GF-D8 (cell line): ENCODE measurements around the gene TNF.
A peak's percentile ranks its signal among the peaks of the same experiment; 100 is the strongest.
"Not testable (repeated sequence)": the region's sequence is repeated elsewhere in the genome, so short reads cannot be mapped to it uniquely, and the experiment has no call there.

Experiments used
- DNase-seq: peaks from one replicate; lab custom pipeline; 2025; lab: John Stamatoyannopoulos, UW

The TNF gene

DNA sequence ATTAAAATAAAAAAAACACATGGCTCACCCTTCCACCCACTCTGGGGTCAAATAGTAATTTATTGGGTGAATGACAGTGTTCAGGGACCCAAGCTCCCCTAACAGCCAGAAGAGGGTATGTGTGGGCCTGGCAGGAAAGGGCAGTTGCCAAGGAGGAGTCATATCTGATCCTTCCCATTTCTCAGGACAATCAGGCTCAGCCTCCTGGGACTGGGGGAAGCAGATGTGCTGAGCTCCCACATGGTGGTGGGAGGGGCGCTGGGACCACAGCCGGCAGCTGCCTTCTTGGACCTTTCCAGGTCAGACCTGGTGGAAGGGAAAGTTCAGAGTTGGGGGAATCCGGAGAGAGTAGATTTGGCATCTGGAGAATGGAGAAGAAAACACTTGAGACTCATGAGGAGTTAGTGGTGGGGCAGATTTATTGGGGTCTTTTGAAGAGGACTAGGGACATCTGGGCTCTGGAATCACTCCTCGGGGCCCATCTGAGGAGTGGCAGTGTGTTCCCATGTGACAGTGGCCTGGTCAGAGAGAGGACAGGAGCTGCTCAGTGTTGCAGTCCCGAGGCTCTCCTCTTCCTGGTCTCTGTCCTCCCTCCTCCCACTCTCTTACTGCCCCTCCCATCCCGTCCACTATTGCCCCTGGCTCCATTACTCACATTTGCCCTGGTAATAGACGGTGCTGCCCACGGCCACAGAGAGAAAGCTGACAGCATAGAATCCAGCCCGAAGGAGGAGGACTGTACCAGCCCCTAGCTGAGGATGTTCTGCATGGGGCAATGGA, 13.7 kb downstream of the TNF start:
- DNase-seq, result no peak

- not testable (repeated sequence) for DNase-seq
Measured at GRCh38 chr6:31590691-31591090, 15.3 kb downstream of the TNF start.

GRCh38 chr6:31592396-31592771, 17.0 kb downstream of the TNF start:
- DNase-seq, result no peak

- peak; percentile 45 for DNase-seq
Measured at GRCh38 chr6:31597006-31597405, 21.6 kb downstream of the TNF start.

GRCh38 chr6:31607317-31607716, 32.0 kb downstream of the TNF start:
- DNase-seq, result no peak

DNA sequence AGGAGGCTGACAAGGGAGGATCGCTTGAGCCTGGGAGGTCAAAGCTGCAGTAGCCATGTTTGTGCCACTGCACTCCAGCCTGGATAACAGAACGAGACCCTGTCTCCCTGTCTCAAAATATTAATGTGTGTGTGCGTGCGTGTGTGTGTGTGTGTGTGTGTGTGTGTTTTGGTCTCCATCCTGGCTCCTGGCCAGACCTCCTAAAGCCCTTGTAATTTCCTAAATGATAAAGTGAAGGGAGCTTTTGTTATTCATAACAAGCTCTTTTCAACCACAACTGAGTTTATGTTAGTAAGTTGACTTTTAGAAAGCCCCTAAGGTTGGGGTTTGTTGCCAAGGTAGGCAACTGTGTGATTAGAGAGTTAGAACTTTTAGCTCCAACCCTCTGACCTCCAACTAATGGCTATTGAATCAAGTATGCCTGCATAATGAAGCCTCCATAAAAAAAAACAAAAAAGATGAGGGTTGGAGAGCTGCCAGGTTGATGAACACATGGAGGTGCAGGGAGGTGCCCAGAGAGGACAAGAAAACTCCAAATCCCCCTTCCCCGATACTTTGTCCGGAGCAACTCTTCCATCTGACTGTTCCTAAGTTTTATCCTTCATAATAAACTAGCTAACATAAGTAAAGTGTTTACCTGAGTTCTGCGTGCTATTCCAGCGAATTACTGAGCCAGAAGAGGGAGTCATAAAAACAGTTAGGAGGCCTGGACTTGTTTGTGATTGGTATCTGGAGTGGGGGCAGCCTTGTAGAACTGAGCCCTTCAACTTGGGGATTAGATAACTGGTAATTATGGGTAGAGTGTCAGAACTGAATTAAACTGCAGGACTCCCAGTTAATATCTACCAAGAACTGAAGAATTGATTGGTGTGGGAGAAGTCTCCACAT, 34.4 kb downstream of the TNF start:
- no peak for DNase-seq

DNA sequence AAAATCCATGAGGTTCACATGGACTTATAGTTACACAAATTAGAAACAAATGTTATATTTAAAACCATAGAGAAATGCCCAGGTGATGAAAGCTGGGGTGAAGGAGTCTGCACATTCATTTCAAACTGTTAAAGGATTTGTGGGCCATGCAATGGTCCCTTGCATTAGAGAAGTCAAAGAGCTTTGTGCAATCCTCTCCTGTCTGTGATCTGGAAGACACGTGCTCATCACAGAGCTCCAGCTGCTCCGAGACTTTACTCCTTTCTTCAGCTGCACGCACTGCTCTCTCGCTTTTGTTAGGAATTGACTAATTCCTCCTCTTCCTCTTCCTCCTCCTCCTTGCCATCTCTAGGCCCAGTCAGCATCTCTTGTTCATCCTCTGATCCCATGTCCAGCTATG, 35.6 kb downstream of the TNF start:
- no peak for DNase-seq

GRCh38 chr6:31614075-31614619, 38.8 kb downstream of the TNF start:
- DNase-seq, result peak; percentile 24

DNA sequence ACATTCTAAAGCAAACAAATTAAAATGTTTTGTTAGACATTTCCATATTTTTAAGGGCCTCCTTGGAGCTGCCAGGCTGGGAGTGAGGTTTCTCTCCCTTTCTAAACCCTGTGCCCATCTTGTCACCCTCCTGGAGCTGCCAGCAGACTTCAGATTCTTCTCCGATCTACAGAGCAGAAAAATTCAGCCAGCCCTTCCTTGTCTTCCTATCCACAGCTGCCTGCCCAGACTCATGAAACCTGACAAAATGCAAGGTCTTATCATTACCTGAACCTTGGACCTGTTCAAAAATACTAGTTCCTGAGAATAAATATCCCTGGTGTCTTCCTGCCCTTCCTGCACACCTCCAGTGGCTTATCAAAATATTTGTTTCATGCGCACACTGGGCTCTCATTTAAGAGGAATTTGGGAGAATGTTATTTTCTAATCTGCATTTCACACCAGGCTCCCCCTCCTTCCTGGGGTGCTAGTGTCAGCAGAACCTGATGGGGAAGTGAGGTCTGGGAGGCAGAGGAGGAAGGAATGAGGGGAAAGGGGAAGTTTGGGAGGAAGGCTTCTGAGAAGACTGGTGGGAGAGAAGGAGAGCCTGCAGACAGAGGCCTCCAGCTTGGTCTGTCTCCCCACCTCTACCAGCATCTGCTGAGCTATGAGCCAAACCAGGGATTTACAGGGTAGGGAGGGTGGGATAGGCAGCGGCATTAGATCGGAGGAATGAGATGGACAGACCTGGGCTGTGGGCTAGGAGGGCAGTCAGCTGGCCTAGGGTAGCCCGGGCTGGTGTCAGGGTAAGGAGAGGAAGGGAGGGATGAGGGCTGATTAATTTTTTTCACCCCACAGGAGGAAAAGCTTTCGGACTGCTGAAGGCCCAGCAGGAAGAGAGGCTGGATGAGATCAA, 39.6 kb downstream of the TNF start, which contains the start of gene AIF1:
Gene AIF1 (plus strand): TSS at position 551 of the 895 bp plus-strand sequence. CDS start 96 bp downstream, at position 647.
- DNase-seq, result peak; percentile 51

GRCh38 chr6:31615748-31616147, 40.4 kb downstream of the TNF start:
- DNase-seq, result peak; percentile 90

DNA sequence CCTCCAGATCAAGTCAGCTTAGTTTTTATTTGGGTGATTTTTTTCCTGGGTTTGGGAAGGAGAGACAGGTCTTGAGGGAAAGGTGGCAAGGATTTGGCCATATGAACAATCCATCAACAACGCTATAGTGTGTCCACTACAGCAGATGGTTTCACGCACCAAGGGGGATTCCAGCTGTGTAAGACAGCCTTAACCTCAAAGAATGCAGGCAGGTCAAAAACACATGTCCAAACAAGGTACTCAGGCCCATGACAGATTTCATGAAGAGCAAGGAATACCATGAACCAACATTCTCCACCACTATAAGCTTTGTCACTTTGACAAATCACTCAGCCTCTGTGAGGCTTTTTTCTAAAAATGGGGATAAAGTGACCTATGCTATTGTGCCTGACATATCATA, 41.6 kb downstream of the TNF start:
- DNase-seq, result no peak

GRCh38 chr6:31619805-31620585, 44.6 kb downstream of the TNF start:
- DNase-seq, result peak; percentile 99

DNA sequence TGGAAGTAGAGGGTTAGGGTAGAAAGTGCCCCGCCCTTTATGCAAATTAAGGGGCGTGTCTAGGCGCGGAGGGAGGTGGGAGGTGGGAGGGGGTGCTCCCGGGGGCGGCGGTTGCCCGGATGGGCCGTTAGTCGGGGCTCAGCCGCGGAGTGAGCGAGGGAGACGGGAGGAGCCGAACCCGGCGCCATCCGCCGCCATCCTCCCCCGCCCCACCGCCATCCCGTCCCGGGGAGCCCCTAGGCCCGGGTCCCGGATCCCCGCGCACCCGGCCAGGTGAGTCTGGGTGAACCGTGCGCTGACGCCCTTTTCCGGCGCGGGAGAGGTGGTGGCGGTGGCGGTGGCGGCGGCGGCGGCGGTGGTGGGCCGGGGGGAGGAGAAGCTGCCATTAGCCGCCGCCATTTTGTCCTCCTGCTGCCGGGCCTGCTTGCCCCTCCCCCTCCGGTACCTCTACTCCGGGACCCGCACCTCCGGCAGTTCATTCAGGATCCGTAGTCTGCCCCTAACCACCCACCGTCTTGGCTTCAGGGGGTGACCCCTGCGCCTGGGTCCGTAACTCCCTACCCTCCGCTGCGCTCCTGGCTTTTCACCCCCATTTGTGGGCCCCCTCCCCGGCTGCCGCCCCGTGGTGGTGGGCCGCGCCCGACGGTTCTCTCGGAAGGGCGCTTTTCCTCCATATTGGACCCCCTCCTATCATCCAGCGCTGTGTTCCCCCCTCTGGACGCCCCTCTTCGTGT, 45.4 kb downstream of the TNF start, which contains the start of gene PRRC2A:
Gene PRRC2A (plus strand): TSS at position 130 of the 734 bp plus-strand sequence. CDS start 2,075 bp downstream, outside the sequence.
- no peak for DNase-seq

DNA sequence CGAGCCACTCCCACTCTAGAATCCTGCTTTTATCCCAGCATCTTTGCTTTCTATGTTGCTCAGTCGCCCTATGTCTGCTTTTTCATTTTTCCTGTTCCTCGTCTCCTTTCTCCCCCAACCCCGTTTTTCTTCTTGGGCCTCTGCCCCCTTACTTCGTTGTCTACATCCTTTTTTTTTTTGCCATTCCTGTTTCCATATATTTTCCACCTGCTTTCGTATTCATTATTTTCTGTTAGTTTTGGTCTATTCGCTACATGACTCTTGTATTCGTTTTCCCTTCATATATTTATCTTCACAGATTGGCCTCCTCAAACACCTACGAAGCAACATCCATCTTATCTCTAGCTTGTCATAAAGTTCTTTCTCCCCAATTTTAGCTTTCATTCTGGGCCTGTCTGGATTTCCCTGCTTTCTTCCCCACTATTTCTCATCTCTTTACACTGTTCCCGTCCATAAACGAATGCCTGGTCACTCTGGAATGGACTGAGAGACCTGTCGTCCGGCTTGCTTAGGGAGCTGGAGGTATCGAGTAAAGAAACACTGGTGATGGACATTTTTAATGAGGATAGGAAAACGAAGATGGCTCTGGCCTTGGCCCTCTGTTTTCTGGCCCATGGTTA, 46.1 kb downstream of the TNF start:
- no peak for DNase-seq

DNA sequence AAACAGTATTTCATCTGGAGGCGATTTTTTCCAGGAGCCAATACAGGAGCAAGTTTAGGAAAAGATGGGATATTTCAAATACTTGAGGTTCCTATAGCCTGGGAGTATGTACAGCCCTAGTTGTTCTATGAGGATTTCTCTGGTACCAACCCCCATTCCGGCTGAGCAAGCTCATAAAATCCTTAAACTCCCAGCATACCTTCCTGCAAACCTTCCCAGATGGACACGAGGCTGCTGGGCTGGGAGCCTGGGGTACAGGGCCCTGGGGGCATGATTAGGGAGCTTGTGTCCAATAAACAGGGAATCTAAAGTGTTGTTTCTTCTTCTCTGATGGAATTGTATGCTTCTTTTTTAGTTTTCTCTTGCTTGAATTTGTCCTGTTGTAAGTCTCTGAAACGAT, 46.6 kb downstream of the TNF start:
- DNase-seq, result no peak

GRCh38 chr6:31622684-31623091, 47.3 kb downstream of the TNF start:
- peak; percentile 18 for DNase-seq

DNA sequence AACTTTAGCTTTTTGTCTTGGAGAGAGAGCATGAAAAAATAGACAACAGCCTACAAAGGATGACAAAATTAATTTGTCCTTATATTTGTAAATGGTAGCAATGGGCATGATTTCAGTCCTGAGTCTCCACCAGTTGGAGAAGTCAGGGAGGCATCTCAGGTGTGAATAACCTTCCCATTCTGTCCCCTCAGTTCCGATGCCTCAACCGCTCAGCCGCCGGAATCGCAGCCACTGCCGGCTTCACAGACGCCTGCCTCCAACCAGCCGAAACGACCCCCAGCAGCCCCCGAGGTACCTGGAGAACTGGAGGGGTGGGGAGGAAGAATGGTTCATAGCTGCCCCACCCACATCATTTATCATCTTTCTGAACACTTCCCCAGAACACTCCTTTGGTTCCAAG, 48.7 kb downstream of the TNF start:
- no peak for DNase-seq

DNA sequence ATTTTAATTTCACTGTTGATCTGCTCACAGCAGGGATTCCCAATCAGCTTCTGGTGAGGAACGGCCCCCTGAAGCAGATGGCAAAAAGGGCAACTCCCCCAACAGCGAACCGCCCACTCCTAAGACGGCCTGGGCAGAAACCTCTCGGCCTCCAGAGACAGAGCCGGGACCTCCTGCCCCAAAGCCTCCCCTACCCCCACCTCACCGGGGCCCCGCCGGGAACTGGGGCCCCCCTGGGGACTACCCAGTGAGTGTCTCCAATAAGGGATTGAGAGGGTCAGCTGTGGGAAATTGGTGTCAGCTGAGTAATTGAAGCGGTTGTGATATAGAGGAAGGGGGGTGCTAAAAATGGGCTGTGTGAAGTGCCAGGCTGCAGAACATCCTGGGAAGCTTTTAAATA, 51.6 kb downstream of the TNF start:
- DNase-seq, result no peak

GRCh38 chr6:31627690-31628287, 52.4 kb downstream of the TNF start:
- DNase-seq, result no peak
